Measurements from ENCODE around the gene TPK1. TPM values are rescaled to one million over a fixed set of nuclear protein-coding genes. Genes with fewer than 3 reads are reported as not detected.

The TPK1 gene
- polyA plus RNA-seq, 1 donor from 2014 or later: 3.5 TPM

DNA sequence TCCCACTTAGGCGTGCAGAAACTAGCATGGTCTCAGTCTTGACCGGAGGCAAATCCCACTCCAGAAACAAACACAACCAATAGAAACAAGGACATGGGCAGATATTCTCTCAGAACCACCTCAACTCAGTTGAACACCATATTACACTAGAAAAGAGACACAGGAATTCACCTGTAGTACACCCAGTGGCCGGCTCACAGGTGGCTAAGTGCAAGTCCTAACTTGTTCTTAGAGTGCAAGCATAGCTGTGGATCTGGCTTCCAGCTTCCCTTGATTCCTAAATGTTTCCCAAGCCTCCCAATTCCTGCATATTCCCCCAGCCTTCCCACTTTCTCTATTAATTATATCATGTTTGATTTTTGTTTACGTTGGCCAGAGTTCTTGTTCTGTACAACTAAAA lies 164.4 kb downstream of the TPK1 start:
- H3K4me2 ChIP-seq (ENCODE audit: low read length): no peak overlapping the region

DNA sequence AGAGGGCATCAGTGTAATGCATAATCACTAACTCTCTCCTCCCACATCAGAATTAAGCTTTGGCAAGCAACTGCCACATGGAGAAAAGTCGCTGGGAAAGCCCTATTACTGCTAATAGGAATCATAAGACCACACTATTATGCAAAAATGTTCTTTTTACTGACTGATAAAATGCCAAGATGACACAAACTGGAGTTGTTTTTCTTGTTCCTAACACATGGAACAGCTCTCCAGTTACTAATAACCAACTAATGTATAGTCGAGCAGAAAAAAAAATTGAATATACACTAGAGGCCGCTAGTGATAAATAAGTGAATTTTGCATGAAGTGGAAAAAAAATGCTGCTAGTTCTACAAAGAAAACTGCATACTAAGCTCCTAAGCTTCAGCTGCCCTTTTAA lies 165.6 kb downstream of the TPK1 start:
- Histone ChIP-seq H2AFZ (ENCODE audit: low read depth, low read length) (no peak overlapping the region), H3K9me3 (ENCODE audit: low read length) (no peaks in the 10 kb centered on the region), H3K4me3 (ENCODE audit: low read length) (no peak overlapping the region), H3K9me2 (ENCODE audit: insufficient read depth, low read length) (no peaks in the 10 kb centered on the region), H3K36me3 (ENCODE audit: insufficient read depth, low read length) (no peaks in the 10 kb centered on the region), H3K79me2 (replicated peaks; ENCODE audit: insufficient read depth, low read length) (no peaks in the 10 kb centered on the region), H3K27me3 (ENCODE audit: insufficient read depth, low read depth, low read length) (no peaks in the 10 kb centered on the region), H3K4me2 (ENCODE audit: low read length) (no peak overlapping the region), H3F3A (ENCODE audit: insufficient read depth, low read length, poor library complexity, severe bottlenecking) (no peaks in the 10 kb centered on the region), H4K20me1 (ENCODE audit: insufficient read depth) (no peaks in the 10 kb centered on the region), H3K27ac (ENCODE audit: low read length) (no peak overlapping the region), H3K9ac (ENCODE audit: low read length) (no peak overlapping the region)
- TF ChIP-seq, protein P1, sequence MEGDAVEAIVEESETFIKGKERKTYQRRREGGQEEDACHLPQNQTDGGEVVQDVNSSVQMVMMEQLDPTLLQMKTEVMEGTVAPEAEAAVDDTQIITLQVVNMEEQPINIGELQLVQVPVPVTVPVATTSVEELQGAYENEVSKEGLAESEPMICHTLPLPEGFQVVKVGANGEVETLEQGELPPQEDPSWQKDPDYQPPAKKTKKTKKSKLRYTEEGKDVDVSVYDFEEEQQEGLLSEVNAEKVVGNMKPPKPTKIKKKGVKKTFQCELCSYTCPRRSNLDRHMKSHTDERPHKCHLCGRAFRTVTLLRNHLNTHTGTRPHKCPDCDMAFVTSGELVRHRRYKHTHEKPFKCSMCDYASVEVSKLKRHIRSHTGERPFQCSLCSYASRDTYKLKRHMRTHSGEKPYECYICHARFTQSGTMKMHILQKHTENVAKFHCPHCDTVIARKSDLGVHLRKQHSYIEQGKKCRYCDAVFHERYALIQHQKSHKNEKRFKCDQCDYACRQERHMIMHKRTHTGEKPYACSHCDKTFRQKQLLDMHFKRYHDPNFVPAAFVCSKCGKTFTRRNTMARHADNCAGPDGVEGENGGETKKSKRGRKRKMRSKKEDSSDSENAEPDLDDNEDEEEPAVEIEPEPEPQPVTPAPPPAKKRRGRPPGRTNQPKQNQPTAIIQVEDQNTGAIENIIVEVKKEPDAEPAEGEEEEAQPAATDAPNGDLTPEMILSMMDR (IDR thresholded peaks at IDR 0.05; ENCODE audit: poor library complexity, severe bottlenecking): peak; percentile 61
- TF ChIP-seq EP300 (conservative IDR thresholded peaks at IDR 0.05; ENCODE audit: poor library complexity, severe bottlenecking): no peak
- peak; percentile 44 for TF ChIP-seq SMC3 (conservative IDR thresholded peaks at IDR 0.05; ENCODE audit: poor library complexity)
- peak; percentile 58 for TF ChIP-seq RAD21 (conservative IDR thresholded peaks at IDR 0.05)

More for the DNA sequence above, 164.4 kb downstream of the TPK1 start:
- no peak for TF ChIP-seq TAF1 (IDR thresholded peaks at IDR 0.05; ENCODE audit: low read depth)
- TF ChIP-seq, protein P1 (IDR thresholded peaks at IDR 0.05; ENCODE audit: poor library complexity, severe bottlenecking): no peak
- no peak for TF ChIP-seq POLR2AphosphoS5 (IDR thresholded peaks at IDR 0.05)
- TF ChIP-seq EP300 (conservative IDR thresholded peaks at IDR 0.05; ENCODE audit: poor library complexity, severe bottlenecking): no peak
- TF ChIP-seq RAD21 (conservative IDR thresholded peaks at IDR 0.05): no peak
- TF ChIP-seq SMC3 (conservative IDR thresholded peaks at IDR 0.05; ENCODE audit: poor library complexity): no peak
- TF ChIP-seq MXI1 (conservative IDR thresholded peaks at IDR 0.05; ENCODE audit: poor library complexity, severe bottlenecking): no peak
- TF ChIP-seq, protein P2, sequence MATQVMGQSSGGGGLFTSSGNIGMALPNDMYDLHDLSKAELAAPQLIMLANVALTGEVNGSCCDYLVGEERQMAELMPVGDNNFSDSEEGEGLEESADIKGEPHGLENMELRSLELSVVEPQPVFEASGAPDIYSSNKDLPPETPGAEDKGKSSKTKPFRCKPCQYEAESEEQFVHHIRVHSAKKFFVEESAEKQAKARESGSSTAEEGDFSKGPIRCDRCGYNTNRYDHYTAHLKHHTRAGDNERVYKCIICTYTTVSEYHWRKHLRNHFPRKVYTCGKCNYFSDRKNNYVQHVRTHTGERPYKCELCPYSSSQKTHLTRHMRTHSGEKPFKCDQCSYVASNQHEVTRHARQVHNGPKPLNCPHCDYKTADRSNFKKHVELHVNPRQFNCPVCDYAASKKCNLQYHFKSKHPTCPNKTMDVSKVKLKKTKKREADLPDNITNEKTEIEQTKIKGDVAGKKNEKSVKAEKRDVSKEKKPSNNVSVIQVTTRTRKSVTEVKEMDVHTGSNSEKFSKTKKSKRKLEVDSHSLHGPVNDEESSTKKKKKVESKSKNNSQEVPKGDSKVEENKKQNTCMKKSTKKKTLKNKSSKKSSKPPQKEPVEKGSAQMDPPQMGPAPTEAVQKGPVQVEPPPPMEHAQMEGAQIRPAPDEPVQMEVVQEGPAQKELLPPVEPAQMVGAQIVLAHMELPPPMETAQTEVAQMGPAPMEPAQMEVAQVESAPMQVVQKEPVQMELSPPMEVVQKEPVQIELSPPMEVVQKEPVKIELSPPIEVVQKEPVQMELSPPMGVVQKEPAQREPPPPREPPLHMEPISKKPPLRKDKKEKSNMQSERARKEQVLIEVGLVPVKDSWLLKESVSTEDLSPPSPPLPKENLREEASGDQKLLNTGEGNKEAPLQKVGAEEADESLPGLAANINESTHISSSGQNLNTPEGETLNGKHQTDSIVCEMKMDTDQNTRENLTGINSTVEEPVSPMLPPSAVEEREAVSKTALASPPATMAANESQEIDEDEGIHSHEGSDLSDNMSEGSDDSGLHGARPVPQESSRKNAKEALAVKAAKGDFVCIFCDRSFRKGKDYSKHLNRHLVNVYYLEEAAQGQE (IDR thresholded peaks at IDR 0.05; ENCODE audit: borderline replicate concordance): no peak
- TF ChIP-seq EZH2 (IDR thresholded peaks at IDR 0.05; ENCODE audit: borderline replicate concordance, insufficient read depth, low read length, poor library complexity, severe bottlenecking): no peak
- no peak overlapping the region for H3K27ac ChIP-seq (ENCODE audit: low read length)
- no peak overlapping the region for H3K9ac ChIP-seq (ENCODE audit: low read length)
- H3K36me3 ChIP-seq (ENCODE audit: insufficient read depth, low read length): no peaks in the 10 kb centered on the region
- no peaks in the 10 kb centered on the region for H3F3A ChIP-seq (ENCODE audit: insufficient read depth, low read length, poor library complexity, severe bottlenecking)
- no peak overlapping the region for H3K4me3 ChIP-seq (ENCODE audit: low read length)
- no peaks in the 10 kb centered on the region for H3K9me3 ChIP-seq (ENCODE audit: low read length)
- no peak overlapping the region for H2AFZ ChIP-seq (ENCODE audit: low read depth, low read length)
- H3K79me2 ChIP-seq (replicated peaks; ENCODE audit: insufficient read depth, low read length): no peaks in the 10 kb centered on the region
- H3K27me3 ChIP-seq (ENCODE audit: insufficient read depth, low read depth, low read length): no peaks in the 10 kb centered on the region
- H4K20me1 ChIP-seq (ENCODE audit: insufficient read depth): no peaks in the 10 kb centered on the region
- H3K9me2 ChIP-seq (ENCODE audit: insufficient read depth, low read length): no peaks in the 10 kb centered on the region
